Inferior parietal cortex (tissue), 1 donor: ENCODE data around the gene COG7.
A peak's percentile ranks its signal among the peaks of the same experiment; 100 is the strongest.
"Not testable (repeated sequence)": the region's sequence is repeated elsewhere in the genome, so short reads cannot be mapped to it uniquely, and the experiment has no call there.

Experiments used
- DNase-seq: peaks from one replicate; pipeline ENCODE4 v3.0.0-alpha.2; 2016; ENCODE audit errors: extremely low spot score

The COG7 gene

DNA sequence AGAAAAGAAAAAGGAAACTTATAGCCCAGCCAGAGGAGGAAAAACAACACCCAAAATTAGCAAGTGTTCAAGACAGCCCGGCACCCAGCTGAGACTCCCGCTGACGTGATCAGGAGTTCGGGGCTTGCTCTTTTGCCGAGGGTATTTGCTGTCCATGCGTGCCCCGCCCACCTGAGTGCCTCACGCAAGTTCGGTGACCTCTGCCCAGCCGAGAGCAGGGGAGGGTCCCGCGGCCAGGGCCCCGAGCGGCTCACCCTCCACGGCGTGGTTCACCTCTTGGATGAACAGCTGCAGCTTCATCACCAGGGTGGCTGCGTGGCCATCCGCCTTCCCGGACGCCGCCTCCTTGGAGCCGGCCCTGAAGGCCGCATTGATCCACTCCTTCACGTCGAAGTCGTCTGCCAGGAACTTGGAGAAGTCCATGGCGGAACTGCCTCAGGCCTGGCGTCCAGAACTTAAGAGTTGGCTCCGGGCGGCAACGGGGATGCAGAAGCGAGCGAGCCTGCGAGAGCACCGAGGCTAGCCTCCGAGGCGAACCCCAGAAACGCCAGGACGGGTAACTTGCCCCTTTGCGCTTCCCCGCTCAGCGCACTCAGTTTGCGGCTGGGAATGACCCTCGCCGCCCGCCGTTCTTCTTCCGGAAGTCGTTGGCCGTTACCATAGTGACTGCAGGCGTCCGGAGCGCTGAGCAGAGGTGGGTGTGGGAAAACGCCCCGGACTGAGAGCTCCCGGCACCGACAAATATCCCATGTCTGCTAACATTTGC is at the start of gene COG7:
Gene COG7, minus strand, starts transcription at position 618 of the 766 bp plus-strand sequence. Its CDS starts 195 bp downstream, at position 423.
- DNase-seq, result peak; percentile 90

DNA sequence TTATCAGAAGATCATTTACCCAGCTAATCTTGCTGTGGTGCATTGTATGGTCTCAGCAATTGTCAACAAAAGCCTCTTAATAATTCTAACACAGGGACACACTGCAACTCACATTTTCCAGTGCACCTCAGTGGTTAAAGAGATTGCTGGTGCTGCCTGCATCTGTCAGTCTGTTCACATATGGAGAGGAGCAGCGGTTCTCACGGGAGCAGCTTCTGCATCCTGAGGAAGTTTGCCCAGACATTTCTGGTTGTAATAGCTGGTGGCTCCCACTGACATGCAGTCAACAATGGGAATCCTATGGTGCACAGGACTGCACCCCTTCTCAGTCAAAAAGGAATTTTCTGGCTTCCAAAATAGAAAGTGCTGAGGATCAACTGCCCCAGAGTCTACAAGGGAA is 49.5 kb upstream of the COG7 start:
- DNase-seq, result no peak

DNA sequence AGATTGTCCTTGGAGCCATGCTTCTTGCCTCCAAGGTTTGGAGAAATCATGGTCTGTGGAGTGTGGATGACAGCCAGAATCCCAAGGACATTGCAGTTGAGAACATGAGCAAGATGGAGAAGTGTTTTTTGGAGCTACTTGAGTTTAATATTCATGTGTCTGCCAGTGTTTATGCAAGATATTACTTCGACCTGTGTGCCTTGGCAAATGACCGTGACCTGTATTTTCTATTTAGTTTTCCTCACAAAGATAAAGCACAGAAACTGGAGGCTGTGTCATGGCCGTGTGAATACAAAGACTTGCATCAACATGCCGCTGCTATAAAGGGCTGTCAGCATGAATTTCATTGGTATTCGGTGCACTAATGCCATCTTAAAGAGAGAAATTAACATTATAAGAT is 48.3 kb upstream of the COG7 start:
- no peak for DNase-seq

DNA sequence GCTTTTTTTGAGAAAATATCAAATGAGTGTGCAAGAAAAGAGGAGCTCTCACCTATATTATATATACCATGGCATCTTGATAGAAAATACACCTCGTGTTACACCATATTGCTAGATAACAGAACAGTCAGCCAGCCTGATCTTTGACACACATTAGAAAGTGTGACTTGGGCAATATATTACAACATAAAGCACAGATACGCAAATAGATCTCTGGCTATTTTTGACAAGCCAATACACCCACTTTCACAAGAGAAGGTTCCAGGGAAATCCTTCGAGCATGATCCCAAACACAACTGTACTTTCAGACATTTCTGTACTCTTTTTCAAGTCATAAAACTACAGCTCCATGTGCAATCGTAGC is 47.9 kb upstream of the COG7 start:
- no peak for DNase-seq

DNA sequence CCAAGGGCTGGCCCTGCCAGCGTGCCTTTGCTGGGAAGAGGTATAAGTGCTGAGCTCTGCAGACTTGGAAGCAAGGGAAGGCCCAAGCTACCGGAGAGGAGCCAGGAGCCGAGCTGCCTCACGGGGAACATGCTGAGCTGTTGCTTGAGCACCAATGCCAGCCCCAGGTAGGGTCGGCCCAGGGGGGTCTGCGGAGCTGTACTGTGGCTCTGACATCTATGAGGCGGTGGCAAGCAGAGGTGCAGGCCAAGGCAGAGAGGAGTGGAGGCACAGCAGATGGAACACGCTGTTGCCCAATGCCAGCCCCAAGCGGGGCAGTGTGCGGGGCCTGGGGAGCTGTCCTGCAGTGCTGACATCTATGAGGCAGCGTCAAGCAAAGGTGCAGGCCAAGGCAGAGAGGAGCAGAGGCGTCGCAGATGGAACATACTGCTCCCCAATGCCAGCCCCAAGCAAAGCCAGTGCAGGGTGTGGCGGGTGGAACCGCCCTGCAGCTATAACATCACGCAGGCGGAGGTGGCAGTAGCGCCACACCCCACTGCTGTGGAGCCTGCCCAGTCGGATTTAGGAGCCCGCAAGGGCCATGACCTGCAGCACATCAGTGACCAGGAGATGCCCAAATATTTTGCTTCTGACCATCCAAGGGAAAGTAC is 47.3 kb upstream of the COG7 start:
- no peak for DNase-seq

DNA sequence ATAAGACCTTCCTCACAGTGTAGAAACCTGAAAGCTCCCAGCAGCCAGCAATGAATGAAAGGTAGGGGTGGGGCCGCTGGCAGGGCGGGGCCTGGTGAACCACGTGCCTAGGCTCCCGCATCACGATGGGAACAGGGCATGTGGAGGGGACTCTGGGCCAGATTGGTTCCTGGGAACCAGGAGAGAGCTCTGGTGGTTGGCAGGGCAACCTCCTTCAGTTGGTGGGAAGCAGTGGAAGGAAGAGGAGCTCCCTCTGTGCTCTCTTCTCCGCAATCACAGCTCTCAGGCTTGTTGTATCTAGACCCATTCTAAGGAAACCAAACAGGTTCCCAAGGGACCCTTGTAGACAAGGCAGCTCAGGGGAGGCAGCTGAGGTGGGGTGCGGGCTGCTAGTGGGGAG is 46.8 kb upstream of the COG7 start:
- no peak for DNase-seq

DNA sequence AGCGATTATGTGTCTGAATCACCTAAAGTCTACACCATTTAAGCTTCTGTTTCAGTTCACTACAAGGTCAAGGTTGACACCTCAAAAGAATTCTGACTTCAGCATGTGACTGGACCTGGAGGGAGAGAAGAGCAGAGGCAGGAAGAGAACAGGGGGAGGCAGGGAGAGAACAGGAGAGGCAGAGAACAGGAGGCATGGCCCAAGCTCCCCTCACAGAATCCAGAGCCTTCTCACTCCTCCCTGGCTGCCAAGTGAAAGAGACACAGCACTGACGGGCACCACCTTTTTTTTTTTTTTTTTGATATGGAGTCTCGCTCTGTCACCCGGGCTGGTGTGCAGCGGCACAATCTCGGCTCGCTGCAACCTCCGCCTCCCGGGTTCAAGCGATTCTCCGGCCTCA is 45.9 kb upstream of the COG7 start:
- no peak for DNase-seq

DNA sequence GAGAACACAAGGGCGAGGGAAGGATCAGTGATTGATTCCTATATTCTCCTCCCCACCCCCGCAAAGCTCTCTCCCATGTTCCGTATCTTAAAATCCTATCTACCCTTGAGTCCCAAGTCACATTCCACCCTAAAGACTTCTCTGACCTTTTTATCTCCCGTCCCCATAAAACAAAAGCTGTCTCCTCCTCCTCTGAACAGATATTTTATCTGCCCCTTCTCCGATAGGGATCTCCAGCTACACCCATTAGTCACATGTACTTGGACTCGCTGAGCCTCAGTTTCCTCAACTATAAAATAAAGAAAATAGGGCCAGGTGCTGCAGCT is 44.5 kb upstream of the COG7 start:
- DNase-seq, result no peak

DNA sequence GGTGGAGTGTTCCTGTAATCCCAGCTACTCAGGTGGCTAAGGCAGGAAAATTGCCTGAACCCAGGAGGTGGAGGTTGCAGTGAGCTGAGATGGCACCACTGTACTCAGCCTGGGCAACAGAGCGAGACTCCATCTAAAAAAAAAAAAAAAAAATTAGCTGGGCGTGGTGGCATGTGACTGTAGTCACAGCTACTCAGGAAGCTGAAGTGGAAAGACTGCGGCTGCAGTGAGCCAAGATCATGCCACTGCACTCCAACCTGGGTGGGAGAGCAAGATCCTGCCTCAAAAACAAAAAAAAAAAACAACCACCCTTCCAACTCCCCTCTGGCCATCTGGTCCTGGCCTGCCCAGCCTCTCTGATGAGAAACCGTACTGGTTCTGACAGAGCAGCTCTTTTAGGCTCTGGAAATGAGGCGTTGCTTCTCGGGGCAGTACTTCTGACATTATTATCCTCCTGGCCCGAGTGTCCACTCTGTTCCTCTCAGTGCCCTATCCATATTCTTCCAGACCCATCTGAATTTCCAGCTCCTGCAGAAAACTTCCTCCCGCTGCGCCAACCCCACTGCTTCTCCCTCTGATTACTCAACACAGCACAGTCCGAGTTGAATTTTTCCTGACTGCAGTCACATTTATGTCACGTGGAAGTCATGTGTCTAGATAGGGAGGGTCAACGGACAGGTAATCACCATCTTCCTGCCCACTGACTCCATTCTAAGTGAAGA is 44.0 kb upstream of the COG7 start:
- no peak for DNase-seq

DNA sequence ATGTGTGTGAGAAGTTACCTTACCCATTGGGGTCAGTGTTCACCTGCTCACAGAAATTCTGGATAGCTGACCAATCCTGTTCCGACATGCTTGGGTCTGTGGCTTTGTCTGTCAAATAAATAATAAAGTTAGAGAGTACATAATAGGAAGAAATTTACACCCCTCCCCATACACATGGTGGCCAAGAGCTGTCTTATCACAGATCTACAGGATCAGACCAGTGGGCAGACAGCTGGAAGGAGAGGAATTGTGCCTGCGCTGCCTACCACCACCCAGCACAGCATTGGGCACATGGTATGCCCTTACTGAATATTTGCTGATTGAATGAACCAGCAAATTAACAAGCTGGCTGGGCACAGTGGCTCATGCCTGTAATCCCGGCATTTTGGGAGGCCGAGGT is 42.7 kb upstream of the COG7 start:
- DNase-seq, result no peak

DNA sequence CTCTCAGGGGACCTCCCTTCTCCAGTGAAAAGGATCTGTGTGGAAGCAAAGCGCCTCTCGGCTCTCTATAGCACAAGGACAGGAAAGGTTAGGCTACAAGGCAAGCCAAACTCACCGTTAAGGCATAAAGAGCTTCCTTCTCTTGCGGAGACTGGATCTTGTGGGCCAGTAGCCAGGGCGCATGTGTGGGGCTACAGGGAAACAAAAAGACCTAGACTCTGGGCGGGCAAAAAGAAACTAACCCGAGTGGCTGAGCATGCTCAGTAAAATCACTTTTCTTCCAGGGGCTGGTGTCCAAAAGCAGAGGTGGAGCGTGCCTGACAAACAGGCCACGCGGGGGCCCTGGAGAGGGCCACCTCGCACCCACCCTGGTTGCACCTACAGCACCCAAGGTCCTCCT is 41.2 kb upstream of the COG7 start:
- DNase-seq, result no peak

DNA sequence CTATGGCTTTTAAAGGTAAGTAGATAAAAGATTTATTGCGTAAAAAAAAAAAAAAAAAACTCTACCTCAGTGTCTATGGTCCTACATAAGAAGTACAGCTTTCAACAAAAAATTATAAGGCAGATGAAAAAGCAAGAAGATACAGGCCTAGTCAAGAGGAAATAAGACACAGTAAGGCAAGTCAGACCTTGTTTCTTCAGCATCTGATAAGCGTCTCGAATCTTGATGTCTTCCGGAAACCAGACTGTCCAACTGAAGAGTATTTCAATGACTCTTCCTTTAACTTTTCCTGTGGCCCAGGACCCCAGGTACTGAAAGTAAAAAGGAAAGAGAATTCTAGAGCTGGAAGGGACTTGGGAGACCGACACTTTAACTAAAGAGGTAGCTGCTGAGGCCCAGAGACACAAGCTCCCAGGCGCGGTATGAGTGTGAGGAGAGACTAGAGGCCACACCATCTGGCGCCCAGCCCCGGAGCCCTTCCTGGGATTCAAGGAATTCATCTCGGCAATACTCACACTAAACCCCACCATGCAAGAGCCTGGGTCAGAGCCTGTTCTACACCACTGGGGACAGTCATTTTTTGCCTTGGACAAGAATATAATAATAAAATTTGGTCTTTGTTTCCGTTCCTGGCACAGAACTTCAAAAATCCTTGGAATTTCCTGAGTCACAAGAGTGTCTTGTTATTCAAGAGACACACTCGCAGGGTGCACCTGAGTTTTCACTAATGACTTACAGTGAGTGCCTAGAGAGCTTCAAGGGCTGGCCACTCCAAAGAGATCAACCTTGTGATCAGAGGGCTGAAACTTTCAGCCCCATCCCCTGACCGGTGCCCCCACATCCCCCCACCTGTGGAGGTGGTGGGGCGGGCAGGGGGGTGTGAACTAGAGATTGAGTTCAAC is 38.8 kb upstream of the COG7 start:
- DNase-seq, result no peak

DNA sequence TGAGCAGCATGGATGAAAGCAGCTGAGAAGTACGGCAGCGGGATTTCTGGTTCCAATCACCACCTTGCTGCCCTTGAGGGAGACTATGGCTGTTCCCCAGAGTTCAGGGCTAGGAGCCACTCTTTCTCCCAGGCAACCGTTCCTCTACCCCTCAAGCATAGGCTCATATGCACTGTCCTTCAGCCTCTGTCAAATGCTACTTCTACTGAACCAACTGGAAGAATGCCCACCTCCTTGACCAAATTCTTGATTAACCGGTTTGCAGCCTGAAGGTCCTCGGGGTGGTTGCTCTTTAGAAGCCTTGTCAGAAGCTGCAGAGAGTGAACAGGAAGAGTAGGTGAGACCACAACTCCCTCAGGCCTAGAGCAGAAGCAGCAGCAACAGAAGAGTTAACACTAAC is 33.5 kb upstream of the COG7 start:
- DNase-seq, result no peak

DNA sequence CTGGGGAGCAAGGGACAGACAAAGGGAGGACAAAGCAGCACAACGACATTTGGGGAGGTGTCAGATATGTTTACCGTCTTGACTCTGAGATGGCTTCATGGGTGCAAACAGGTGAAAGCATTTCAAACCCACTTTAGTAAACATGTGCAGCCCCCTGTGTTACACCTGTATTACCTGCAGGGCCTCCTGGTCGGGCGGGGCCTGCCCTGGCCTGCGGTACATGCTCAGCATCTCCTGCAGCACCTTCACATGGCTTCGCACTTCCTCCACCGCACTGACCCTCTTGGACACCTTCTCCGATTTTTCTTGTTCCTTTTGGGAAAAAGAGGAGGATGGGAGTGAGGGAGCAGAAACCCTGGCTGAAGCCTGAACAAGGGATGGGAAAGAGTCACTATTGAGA is 32.9 kb upstream of the COG7 start:
- DNase-seq, result no peak

DNA sequence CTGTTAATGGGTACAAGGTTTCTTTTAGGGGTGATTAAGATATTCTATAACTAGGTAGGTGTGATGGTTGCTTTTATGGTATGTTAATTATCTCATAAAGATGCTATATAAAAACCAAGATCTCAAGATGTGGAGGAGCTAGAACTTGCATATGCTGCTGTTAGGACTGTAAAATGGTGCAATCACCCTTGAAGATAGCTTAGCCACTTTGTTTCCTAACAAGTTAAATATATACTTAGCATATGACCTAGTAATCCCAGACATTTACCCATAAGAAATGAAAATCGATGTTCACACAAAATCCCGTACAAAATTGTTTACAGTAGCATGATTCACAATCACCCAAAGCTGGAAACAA is 32.2 kb upstream of the COG7 start:
- DNase-seq, result no peak

DNA sequence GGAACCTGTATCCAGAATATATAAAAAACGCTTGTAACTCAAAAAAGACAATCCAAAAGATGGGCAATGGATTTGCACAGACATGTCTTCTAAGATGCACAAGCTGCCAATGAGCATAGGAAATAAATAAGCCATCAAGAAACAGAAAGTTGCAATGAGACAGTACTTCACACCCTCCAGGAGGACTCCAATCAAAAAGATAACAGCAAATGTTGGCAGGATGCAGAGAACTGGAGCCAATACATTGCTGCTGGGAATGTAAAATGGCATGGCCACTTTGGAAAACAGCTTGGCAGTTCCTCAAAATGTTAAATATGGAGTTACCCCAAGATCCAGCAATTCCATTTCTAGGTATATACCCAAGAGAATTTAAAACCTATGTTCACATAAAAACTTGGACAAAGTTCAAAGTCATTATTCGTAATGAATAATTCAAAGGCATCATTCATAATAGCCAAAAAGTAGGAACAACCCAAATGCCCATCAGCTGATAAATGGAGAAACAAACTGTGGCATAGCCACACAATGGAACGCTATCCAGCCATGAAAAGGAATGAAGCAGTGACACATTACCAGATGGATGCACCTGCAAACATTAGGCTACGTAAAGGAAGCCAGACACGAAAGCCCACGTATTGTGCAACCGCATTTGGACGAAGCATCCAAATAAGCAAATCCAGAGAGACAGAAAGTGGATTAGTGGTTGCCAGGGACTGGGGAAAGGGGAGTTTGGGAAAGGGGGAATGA is 31.7 kb upstream of the COG7 start:
- DNase-seq, result no peak

DNA sequence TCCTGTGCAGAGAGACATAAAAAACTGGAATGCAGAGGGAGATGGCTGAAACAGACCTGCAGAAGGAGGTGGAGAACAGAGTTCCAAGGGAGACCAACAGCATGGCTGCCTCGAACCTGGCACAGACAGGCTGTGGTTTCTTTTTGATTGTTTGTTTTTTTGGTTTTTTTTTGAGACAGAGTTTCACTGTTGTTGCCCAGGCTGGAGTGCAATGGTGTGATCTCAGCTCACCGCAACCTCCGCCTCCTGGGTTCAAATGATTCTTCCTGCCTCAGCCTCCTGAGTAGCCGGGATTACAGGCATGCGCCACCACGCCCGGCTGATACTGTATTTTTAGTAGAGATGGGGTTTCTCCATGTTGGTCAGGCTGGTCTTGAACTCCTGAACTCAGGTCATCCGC is 30.5 kb upstream of the COG7 start:
- DNase-seq, result not testable (repeated sequence)

DNA sequence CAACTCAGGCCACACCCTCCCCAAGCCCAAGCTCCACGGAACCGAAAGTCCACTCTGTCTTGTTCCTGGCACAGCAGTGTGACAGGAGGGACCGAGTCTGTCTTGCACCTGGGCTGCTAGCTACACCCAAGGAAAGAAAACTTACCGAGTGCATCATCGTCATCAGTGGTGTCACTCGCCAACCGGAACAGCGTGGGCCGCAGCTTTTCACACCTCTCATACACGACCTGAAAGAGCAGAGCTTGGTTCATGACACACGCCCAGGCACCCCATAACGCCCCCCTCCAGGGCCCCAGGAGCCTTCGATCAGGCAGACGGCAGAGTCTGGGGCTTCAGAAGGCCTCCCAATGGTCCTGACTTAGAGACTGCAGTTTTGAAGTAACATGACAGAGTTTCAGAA is 29.8 kb upstream of the COG7 start:
- no peak for DNase-seq

DNA sequence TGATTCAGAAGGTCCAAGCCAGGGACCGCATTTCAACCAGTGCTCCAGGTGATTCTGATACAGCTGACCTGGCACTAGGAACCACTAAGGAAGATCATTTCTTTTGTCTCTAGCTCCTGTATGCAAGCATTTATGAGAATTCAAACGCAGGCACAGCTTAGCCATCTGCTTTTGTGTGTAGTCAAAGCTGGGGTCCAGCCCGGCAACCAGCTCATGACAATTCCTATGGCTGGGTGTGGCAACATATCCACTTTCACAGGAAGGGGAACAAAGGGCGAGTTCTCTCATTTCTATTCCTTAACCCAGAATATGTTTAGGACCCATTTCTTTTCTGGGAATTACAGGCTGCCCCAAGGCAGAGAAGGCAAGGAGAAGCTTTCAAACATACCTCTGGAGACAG is 27.3 kb upstream of the COG7 start:
- DNase-seq, result no peak

DNA sequence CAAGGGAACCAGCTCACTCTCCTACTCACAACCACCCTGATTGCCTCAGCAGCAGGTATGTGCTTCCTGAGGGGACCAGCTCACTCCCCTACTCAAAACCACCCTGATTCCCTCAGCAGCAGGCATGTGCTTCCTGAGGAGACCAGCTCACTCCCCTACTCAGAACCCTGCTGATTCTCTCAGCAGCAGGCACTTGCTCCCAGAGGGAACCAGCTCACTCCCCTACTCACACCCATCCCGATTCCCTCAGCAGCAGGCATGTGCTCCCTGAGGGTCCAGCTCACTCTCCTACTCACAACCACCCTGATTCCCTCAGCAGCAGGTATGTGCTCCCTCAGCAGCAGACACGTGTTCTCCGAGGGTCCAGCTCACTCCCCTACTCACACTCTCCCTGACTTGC is 26.1 kb upstream of the COG7 start:
- DNase-seq, result no peak

DNA sequence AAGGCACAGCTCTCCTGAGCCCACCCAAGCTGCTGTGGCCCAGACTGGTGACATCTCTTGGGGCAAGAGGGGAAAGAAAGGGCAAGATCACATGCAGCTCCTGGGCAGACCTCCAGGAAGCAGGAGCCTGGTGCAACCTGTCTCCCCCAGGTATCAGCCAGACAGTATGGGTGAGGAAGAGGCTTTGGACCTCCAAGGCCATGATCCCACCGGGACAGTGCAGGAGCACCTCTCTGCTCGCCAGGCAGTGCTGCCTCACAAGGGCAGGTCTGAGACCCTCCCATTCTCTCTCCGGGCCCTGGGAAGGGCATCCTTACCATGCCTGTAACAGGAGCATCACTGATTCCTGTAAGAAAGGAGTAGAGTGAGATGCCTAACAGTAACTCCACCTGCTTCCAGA is 25.6 kb upstream of the COG7 start:
- no peak for DNase-seq

DNA sequence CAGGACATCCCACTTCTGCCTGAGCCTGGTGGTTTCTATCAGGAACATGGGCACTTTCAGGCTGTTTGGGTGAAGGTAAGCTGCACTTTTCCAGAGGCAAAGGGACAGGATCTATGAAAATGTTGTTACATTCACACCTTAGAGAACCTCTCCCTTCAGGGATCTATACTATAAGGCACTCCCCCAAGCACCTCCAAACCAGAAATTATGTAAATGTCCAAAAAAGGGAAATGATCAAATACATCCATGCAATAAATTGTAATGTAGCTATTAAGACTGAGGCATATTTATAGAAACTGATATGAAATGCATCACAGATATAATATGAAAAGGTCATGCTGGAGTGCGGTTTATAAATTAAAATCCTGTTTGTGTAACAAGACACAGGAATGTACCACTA is 23.3 kb upstream of the COG7 start:
- no peak for DNase-seq
